GM12874 (cell line): ENCODE data around the gene L3MBTL4.

ENCODE experiments used
- CTCF ChIP-seq: IDR thresholded peaks from 2 replicates; pipeline ENCODE4 v1.5.1; 2011; ENCODE audit warnings: low read depth, mild to moderate bottlenecking, control low read depth, low read length, moderate library complexity; ENCODE audit not compliant: insufficient read depth

The L3MBTL4 gene

GRCh38 chr18:6086731-6087130, 328.0 kb downstream of the L3MBTL4 start:
- no peak for TF ChIP-seq CTCF

- TF ChIP-seq CTCF, result no peak
These were observed 335.3 kb downstream of the L3MBTL4 start for GRCh38 chr18:6079406-6079805.

- TF ChIP-seq CTCF, result no peak
These were observed 335.8 kb downstream of the L3MBTL4 start for GRCh38 chr18:6078877-6079276.

- TF ChIP-seq CTCF, result no peak
These were observed 345.2 kb downstream of the L3MBTL4 start for GRCh38 chr18:6069539-6069938.

GRCh38 chr18:6069103-6069502, 345.6 kb downstream of the L3MBTL4 start:
- no peak for TF ChIP-seq CTCF

- no peak for TF ChIP-seq CTCF
These were observed 354.6 kb downstream of the L3MBTL4 start for GRCh38 chr18:6060149-6060548.

GRCh38 chr18:6059551-6059950, 355.2 kb downstream of the L3MBTL4 start:
- TF ChIP-seq CTCF, result no peak

GRCh38 chr18:6058941-6059340, 355.8 kb downstream of the L3MBTL4 start:
- no peak for TF ChIP-seq CTCF
